Ascending aorta (tissue), 2 donors: ENCODE data around the gene DEGS1. TPM values are rescaled to one million over a fixed set of nuclear protein-coding genes. Genes with fewer than 3 reads are reported as not detected.
"Not testable (repeated sequence)": the region's sequence is repeated elsewhere in the genome, so short reads cannot be mapped to it uniquely, and the experiment has no call there.

Source experiments
- DNase-seq, 2 donors: peaks; one replicate each; pipeline ENCODE4 v3.0.0-alpha.2; 2019; ENCODE audit warnings: low spot score in 2 of 2
- H3K27ac ChIP-seq, 2 donors: fragments of 200-600 bp; sonication (generic); one replicate each; pipeline ENCODE4 v1.5.1; 2016 to 2017; ENCODE audit warnings: mild to moderate bottlenecking in 1 of 2
- H3K27me3 ChIP-seq: fragments of 200-600 bp; sonication (generic); one replicate; pipeline ENCODE4 v1.5.1; 2017
- H3K36me3 ChIP-seq, 2 donors: fragments of 200-600 bp; sonication (generic); one replicate each; pipeline ENCODE4 v1.5.1; 2016
- H3K4me1 ChIP-seq, 2 donors: fragments of 200-600 bp; sonication (generic); one replicate each; pipeline ENCODE4 v1.5.1; 2016 to 2017; ENCODE audit warnings: mild to moderate bottlenecking in 1 of 2
- H3K4me3 ChIP-seq, 2 donors: fragments of 200-600 bp; sonication (generic); one replicate each; pipeline ENCODE4 v1.5.1; 2016 to 2017; ENCODE audit warnings: mild to moderate bottlenecking in 1 of 2
- H3K9me3 ChIP-seq, 2 donors: fragments of 200-600 bp; sonication (generic); one replicate each; pipeline ENCODE4 v1.5.1; 2016
- intact Hi-C: fragments of 100-400 bp; cut with DNase I; formaldehyde crosslinking; loops from one replicate; pipeline ENCODE4 v1.15.1; 2023
- total RNA-seq: library from RNA; depleted of rRNA; stranded (reverse); fragments of >200 nt; gene quantifications from one replicate; pipeline ENCODE4 v1.1.0, GENCODE V29; 2016
- TF ChIP-seq, protein P1 (sequence below), 3 experiments: fragments of 200-600 bp in 2 of 3; fragments of 450-650 bp in 1 of 3; sonication (generic) in 2 of 3; IDR thresholded peaks; one replicate each; pipeline ENCODE4 v1.5.1; 2016 to 2019; ENCODE audit warnings: antibody characterized with exemption in 3 of 3, mild to moderate bottlenecking in 1 of 3, moderate library complexity in 1 of 3

Gene DEGS1
- total RNA-seq, 1 donor from 2014 or later, result 68.1 TPM

- Histone ChIP-seq H3K27ac (peak overlapping the region in 1 of 2 donors; percentile 45), H3K9me3 (no peaks in the 10 kb centered on the region), H3K27me3 (no peaks in the 10 kb centered on the region), H3K36me3 (no peaks in the 10 kb centered on the region), H3K4me3 (peak overlapping the region in 1 of 2 donors; percentile 28), H3K4me1 (peaks cover 6 to 7% of the 10 kb centered on the region in 2 donors)
- DNase-seq, result no peak
- intact Hi-C loops, result no loop called here
- TF ChIP-seq, protein P1, sequence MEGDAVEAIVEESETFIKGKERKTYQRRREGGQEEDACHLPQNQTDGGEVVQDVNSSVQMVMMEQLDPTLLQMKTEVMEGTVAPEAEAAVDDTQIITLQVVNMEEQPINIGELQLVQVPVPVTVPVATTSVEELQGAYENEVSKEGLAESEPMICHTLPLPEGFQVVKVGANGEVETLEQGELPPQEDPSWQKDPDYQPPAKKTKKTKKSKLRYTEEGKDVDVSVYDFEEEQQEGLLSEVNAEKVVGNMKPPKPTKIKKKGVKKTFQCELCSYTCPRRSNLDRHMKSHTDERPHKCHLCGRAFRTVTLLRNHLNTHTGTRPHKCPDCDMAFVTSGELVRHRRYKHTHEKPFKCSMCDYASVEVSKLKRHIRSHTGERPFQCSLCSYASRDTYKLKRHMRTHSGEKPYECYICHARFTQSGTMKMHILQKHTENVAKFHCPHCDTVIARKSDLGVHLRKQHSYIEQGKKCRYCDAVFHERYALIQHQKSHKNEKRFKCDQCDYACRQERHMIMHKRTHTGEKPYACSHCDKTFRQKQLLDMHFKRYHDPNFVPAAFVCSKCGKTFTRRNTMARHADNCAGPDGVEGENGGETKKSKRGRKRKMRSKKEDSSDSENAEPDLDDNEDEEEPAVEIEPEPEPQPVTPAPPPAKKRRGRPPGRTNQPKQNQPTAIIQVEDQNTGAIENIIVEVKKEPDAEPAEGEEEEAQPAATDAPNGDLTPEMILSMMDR (IDR thresholded peaks at IDR 0.05), result no peak
Measured at GRCh38 chr1:224205438-224205840, 22.4 kb downstream of the DEGS1 start.

DNA sequence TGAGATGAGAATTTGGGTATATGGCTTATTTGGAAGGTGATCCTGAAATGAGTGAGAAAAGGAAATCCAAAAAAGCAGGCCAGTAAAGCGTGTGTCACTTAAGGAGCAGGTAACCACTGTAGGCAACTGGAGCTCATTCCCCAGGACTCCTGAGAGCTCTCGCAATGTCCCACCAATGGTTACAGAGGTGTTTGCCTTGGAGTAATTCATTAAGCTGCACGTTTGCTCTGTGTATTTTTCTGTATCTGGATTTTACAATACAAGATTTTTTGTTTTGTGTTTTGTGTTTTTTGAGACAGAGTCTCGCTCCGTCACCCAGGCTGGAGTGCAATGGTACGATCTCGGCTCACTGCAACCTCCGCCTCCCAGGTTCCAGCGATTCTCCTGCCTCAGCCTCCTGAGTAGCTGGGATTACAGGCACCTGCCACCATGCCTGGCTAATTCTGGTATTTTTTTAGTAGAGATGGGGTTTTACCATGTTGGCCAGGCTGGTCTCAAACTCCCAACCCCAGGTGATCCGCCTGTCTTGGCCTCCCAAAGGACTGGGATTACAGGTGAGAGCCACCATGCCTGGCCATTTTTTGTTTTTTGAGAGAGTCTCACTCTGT, 23.0 kb downstream of the DEGS1 start:
- DNase-seq, intact Hi-C loops, H3K36me3 ChIP-seq, H3K27me3 ChIP-seq, H3K4me3 ChIP-seq, H3K27ac ChIP-seq, H3K4me1 ChIP-seq, H3K9me3 ChIP-seq: not testable (repeated sequence)

- TF ChIP-seq, protein P1 (IDR thresholded peaks at IDR 0.05), result no peak
- Histone ChIP-seq H3K4me3 (no peak overlapping the region), H3K27me3 (no peaks in the 10 kb centered on the region), H3K4me1 (no peaks in the 10 kb centered on the region), H3K9me3 (no peaks in the 10 kb centered on the region), H3K27ac (no peak overlapping the region), H3K36me3 (no peaks in the 10 kb centered on the region)
- intact Hi-C loops, result no loop called here
- no peak for DNase-seq
Measured at GRCh38 chr1:224211206-224211962, 28.3 kb downstream of the DEGS1 start.

GRCh38 chr1:224212618-224213061, 29.6 kb downstream of the DEGS1 start:
- TF ChIP-seq, protein P1 (IDR thresholded peaks at IDR 0.05), result no peak
- DNase-seq, result no peak
- Histone ChIP-seq H3K36me3 (no peaks in the 10 kb centered on the region), H3K4me1 (no peaks in the 10 kb centered on the region), H3K27me3 (no peaks in the 10 kb centered on the region), H3K4me3 (no peak overlapping the region), H3K27ac (no peak overlapping the region), H3K9me3 (no peaks in the 10 kb centered on the region)
- intact Hi-C loops, result no loop called here

- H3K4me3 ChIP-seq, result no peak overlapping the region
- no peak for DNase-seq
- H3K4me1 ChIP-seq, result no peaks in the 10 kb centered on the region
- TF ChIP-seq, protein P1 (IDR thresholded peaks at IDR 0.05), result no peak
- H3K27ac ChIP-seq, result no peak overlapping the region
- H3K9me3 ChIP-seq, result no peaks in the 10 kb centered on the region
- intact Hi-C loops, result no loop called here
- no peaks in the 10 kb centered on the region for H3K27me3 ChIP-seq
- no peaks in the 10 kb centered on the region for H3K36me3 ChIP-seq
Measured at GRCh38 chr1:224213438-224214119, 30.5 kb downstream of the DEGS1 start.

DNA sequence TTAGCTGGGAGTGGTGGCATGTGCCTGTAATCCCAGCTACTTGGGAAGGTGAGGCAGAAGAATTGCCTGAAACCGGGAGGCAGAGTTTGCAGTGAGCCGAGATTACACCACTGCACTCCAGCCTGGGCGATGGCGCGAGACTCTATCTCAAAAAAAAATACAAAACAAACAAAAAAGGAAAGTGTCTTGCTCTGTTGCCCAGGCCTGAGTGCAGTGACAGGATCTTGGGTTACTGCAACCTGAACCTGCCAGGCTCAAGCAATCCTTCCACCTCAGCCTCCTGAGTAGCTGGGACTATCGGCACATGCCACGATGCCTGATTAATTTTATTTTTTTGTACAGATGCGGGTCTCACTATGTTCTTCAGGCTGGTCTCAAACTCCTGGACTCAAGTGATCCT, 33.3 kb downstream of the DEGS1 start:
- Histone ChIP-seq H3K27me3 (no peaks in the 10 kb centered on the region), H3K9me3 (no peaks in the 10 kb centered on the region), H3K4me3 (no peak overlapping the region), H3K27ac (no peak overlapping the region), H3K4me1 (no peaks in the 10 kb centered on the region), H3K36me3 (no peaks in the 10 kb centered on the region)
- TF ChIP-seq, protein P1 (IDR thresholded peaks at IDR 0.05), result no peak
- intact Hi-C loops, result no loop called here
- no peak for DNase-seq
